Mucosa of rectum (tissue), 2 donors: ENCODE results near the gene MALRD1.

Experiments
- H3K27ac ChIP-seq, 2 donors: one replicate each; pipeline ENCODE4 v1.7.0; 2013; ENCODE audit warnings: inconsistent platforms in 2 of 2, low read depth in 2 of 2, low read length in 2 of 2
- H3K27me3 ChIP-seq, 2 donors: one replicate each; pipeline ENCODE4 v1.7.0; 2013; ENCODE audit warnings: low read length in 2 of 2; ENCODE audit not compliant: control insufficient read depth in 2 of 2, insufficient read depth in 2 of 2
- H3K36me3 ChIP-seq, 2 donors: one replicate each; pipeline ENCODE4 v1.7.0; 2013; ENCODE audit warnings: low read length in 2 of 2; ENCODE audit not compliant: control insufficient read depth in 2 of 2, insufficient read depth in 2 of 2
- H3K4me1 ChIP-seq, 2 donors: one replicate each; pipeline ENCODE4 v1.7.0; 2013; ENCODE audit warnings: low read length in 2 of 2, mild to moderate bottlenecking in 1 of 2; ENCODE audit not compliant: control insufficient read depth in 2 of 2, insufficient read depth in 2 of 2
- H3K4me3 ChIP-seq, 2 donors: one replicate each; pipeline ENCODE4 v1.7.0; 2013; ENCODE audit warnings: low read length in 2 of 2
- H3K9ac ChIP-seq, 2 donors: one replicate each; pipeline ENCODE4 v1.7.0; 2013; ENCODE audit warnings: low read length in 2 of 2, low read depth in 1 of 2, mild to moderate bottlenecking in 1 of 2
- H3K9me3 ChIP-seq, 2 donors: one replicate each; pipeline ENCODE4 v1.7.0; 2013; ENCODE audit warnings: low read length in 2 of 2; ENCODE audit not compliant: control insufficient read depth in 2 of 2
- donor health status: healthy.
- donor health status: Normal muscosa, but diverticular disease.

Gene MALRD1

DNA sequence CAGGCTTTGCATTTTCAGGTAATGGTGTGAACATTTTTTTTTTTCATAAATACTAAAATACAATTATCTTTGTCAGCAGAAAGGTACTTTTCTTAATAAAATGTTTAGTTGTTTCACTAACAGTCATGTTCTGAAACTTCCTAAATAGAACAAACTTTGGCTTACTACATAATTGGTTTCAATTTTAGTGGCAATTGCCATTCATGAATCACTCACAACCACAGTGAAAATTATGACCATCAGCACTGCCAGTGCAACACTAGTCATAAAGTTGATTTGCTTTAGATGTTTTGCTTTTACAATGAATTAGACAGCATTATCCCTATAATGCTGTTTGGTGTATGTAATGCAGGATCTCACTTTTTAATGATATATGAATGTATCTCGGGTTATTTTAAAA, 470.0 kb downstream of the MALRD1 start:
- Histone ChIP-seq H3K4me1 (no peaks in the 10 kb centered on the region), H3K27me3 (no peaks in the 10 kb centered on the region), H3K27ac (no peak overlapping the region), H3K9me3 (peaks cover 0 to 3% of the 10 kb centered on the region in 2 donors), H3K4me3 (no peak overlapping the region), H3K9ac (no peak overlapping the region), H3K36me3 (no peaks in the 10 kb centered on the region)

- Histone ChIP-seq H3K27me3 (no peaks in the 10 kb centered on the region), H3K9me3 (no peaks in the 10 kb centered on the region), H3K36me3 (no peaks in the 10 kb centered on the region), H3K4me3 (no peak overlapping the region), H3K27ac (no peak overlapping the region), H3K9ac (no peak overlapping the region), H3K4me1 (no peaks in the 10 kb centered on the region)
Measured at GRCh38 chr10:19531324-19531723, 482.7 kb downstream of the MALRD1 start.

GRCh38 chr10:19532411-19532810, 483.8 kb downstream of the MALRD1 start:
- H3K4me3 ChIP-seq, result no peak overlapping the region
- no peak overlapping the region for H3K27ac ChIP-seq
- H3K9me3 ChIP-seq, result no peaks in the 10 kb centered on the region
- H3K36me3 ChIP-seq, result no peaks in the 10 kb centered on the region
- no peaks in the 10 kb centered on the region for H3K4me1 ChIP-seq
- H3K27me3 ChIP-seq, result no peaks in the 10 kb centered on the region
- H3K9ac ChIP-seq, result no peak overlapping the region

DNA sequence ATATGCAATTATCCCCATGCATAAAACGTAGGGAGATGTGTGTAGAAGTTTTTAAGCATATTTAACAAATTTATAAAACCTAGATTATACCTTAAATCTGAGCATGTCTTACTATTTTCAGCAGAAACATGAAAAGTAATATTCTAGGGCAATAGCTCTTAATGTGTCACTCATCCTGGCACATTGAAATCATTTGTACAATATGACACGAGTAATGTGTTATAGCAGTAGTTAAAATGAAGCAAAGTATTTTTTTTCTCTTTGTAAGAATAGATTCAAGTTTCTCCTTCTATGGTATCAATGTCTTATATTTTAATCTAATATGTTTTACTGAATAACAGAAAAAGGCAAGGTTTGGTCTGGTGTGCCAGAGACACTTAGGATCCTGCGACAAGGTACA, 492.7 kb downstream of the MALRD1 start:
- no peaks in the 10 kb centered on the region for H3K36me3 ChIP-seq
- no peaks in the 10 kb centered on the region for H3K4me1 ChIP-seq
- H3K9ac ChIP-seq, result no peak overlapping the region
- H3K4me3 ChIP-seq, result no peak overlapping the region
- no peaks in the 10 kb centered on the region for H3K27me3 ChIP-seq
- H3K27ac ChIP-seq, result no peak overlapping the region
- no peaks in the 10 kb centered on the region for H3K9me3 ChIP-seq

- H3K4me3 ChIP-seq, result no peak overlapping the region
- no peaks in the 10 kb centered on the region for H3K27me3 ChIP-seq
Measured at GRCh38 chr10:19546224-19546623, 497.6 kb downstream of the MALRD1 start.

GRCh38 chr10:19549503-19549902, 500.9 kb downstream of the MALRD1 start:
- no peaks in the 10 kb centered on the region for H3K27me3 ChIP-seq
- no peak overlapping the region for H3K27ac ChIP-seq
- H3K4me1 ChIP-seq, result no peaks in the 10 kb centered on the region
- H3K36me3 ChIP-seq, result no peaks in the 10 kb centered on the region
- no peak overlapping the region for H3K9ac ChIP-seq
- H3K4me3 ChIP-seq, result no peak overlapping the region
- H3K9me3 ChIP-seq, result no peaks in the 10 kb centered on the region

More at GRCh38 chr10:19546224-19546623, 497.6 kb downstream of the MALRD1 start:
- Histone ChIP-seq H3K9me3 (no peaks in the 10 kb centered on the region), H3K27ac (no peak overlapping the region), H3K36me3 (no peaks in the 10 kb centered on the region), H3K9ac (no peak overlapping the region), H3K4me1 (no peaks in the 10 kb centered on the region)

DNA sequence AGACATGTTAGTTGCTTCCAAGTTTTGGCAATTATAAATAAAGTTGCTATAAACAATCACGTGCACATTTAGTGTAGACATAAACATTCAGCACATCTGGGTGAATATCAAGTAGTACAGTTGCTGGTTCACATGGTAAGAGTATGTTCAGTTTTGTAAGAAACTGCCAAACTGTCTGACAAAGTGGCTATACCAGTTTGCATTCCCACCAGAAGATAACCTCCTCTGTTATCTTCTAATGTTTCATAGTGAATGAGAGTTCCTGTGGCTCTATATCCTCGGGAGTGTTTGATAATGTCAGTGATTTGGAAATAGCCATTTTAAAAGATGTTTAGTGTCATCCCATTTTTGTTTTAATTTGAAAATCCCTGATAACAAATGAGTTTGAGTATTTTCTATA, 508.1 kb downstream of the MALRD1 start:
- Histone ChIP-seq H3K9ac (no peak overlapping the region), H3K9me3 (no peaks in the 10 kb centered on the region), H3K27ac (no peak overlapping the region), H3K27me3 (no peaks in the 10 kb centered on the region), H3K4me1 (no peaks in the 10 kb centered on the region), H3K36me3 (no peaks in the 10 kb centered on the region), H3K4me3 (no peak overlapping the region)

DNA sequence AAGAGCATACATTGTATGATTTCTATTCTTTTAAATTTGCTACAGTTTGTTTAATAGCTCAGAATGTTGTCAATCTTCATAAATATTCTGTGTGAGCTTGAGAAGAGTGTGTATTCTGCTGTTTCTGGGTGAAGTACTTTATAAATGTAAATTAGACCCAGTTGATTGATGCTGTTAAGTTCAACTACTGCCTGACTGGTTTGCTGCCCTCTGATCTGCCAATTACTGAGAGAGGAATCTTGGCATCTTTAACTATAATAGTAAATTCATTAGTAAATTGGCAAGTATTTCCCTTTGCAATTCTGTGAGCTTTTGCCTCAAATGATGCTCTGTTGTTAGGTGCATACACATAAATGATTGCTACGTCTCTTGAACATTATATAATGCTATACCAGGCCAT, 512.6 kb downstream of the MALRD1 start:
- no peaks in the 10 kb centered on the region for H3K4me1 ChIP-seq
- no peaks in the 10 kb centered on the region for H3K27me3 ChIP-seq
- no peak overlapping the region for H3K4me3 ChIP-seq
- H3K27ac ChIP-seq, result no peak overlapping the region
- no peaks in the 10 kb centered on the region for H3K9me3 ChIP-seq
- H3K9ac ChIP-seq, result no peak overlapping the region
- H3K36me3 ChIP-seq, result no peaks in the 10 kb centered on the region

DNA sequence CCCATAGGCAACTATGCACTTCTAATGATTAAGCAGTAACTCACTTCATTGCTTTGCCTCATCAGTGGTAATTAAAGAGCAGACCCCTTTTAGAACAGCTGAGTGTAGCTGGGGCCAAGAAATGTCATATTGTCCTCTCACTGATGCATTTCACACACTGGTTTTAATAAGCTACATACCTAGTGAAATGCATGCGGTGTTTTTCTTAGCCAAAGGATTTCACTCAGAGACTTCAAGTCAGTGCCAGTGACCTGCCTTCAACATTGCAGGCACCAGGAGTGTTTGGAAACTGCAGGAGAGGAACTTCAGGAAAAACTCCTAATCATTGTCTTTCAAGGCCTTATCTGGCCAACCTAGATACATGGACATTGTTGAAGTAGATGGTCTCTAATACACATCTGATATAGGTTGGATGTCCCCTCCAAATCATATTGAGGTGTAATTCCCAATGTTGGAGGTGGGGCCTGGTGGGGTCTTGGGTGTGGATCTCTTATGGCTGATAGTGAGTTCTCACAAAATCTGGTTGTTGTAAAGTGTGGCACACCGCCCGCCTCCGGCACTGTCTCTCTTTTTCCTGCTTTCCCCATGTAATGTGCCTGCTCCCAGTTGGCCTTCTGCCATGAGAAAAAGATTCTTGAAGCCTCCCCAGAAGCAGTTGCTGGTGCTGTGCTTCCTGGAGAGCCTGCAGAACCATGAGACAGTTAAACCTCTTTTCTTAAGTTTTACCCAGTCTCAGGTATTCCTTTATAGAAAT, 515.0 kb downstream of the MALRD1 start:
- no peak overlapping the region for H3K27ac ChIP-seq
- no peak overlapping the region for H3K9ac ChIP-seq
- no peaks in the 10 kb centered on the region for H3K36me3 ChIP-seq
- H3K27me3 ChIP-seq, result no peaks in the 10 kb centered on the region
- no peaks in the 10 kb centered on the region for H3K4me1 ChIP-seq
- no peak overlapping the region for H3K4me3 ChIP-seq
- H3K9me3 ChIP-seq, result no peaks in the 10 kb centered on the region

DNA sequence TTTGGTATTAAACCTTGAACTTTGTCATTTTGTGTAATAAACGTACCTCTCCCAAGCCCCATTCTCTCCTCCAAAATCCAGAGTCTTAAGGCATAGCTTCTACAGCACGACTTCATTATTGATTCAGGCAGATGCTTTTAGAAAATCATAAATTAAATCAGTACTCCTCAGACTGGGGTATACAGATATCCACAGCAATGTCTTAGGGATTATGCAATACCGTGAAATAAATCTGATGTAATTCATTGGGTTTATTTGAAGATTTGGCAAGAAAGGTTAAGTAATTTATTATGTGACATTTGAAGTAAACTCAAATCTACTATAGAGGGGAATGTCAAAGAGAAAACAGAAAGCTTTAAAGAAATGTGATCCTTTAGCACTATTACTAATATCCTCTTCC, 521.5 kb downstream of the MALRD1 start:
- Histone ChIP-seq H3K36me3 (no peaks in the 10 kb centered on the region), H3K27ac (no peak overlapping the region), H3K9me3 (no peaks in the 10 kb centered on the region), H3K4me1 (no peaks in the 10 kb centered on the region), H3K27me3 (no peaks in the 10 kb centered on the region), H3K9ac (no peak overlapping the region), H3K4me3 (no peak overlapping the region)
